Neuronal stem cell (in vitro differentiated cells): ENCODE results near the gene P2RY8.

Experiments used
- DNase-seq: peaks from one replicate; pipeline ENCODE4 v3.0.0-alpha.2; 2013; ENCODE audit warnings: low spot score
- H2AFZ ChIP-seq: one replicate; pipeline ENCODE4 v1.6.1; 2013; ENCODE audit warnings: mild to moderate bottlenecking, low read length, inconsistent platforms
- H2AK5ac ChIP-seq: 2 replicates; pipeline ENCODE4 v1.6.1; 2013; ENCODE audit warnings: low read depth, mild to moderate bottlenecking, inconsistent platforms, low read length, moderate library complexity, mixed read lengths
- H2BK120ac ChIP-seq: 2 replicates; pipeline ENCODE4 v1.6.1; 2013; ENCODE audit warnings: low read depth, mild to moderate bottlenecking, inconsistent platforms, low read length, moderate library complexity, mixed read lengths
- H2BK12ac ChIP-seq: one replicate; pipeline ENCODE4 v1.6.1; 2013; ENCODE audit warnings: low read length, inconsistent platforms
- H2BK15ac ChIP-seq: 2 replicates; pipeline ENCODE4 v1.6.1; 2013; ENCODE audit warnings: mild to moderate bottlenecking, low read length, inconsistent platforms, mixed read lengths
- H2BK5ac ChIP-seq: one replicate; pipeline ENCODE4 v1.6.1; 2013; ENCODE audit warnings: inconsistent platforms, mild to moderate bottlenecking, low read length, moderate library complexity
- H3K14ac ChIP-seq: one replicate; pipeline ENCODE4 v1.6.1; 2013; ENCODE audit warnings: low read length, inconsistent platforms
- H3K18ac ChIP-seq: 2 replicates; pipeline ENCODE4 v1.6.1; 2013; ENCODE audit warnings: low read length, inconsistent platforms
- H3K23ac ChIP-seq: 2 replicates; pipeline ENCODE4 v1.6.1; 2013; ENCODE audit warnings: low read depth, mild to moderate bottlenecking, mixed read lengths, low read length, inconsistent platforms; ENCODE audit not compliant: poor library complexity
- H3K27ac ChIP-seq: replicated peaks from 3 replicates; pipeline ENCODE4 v1.5.1; 2013; ENCODE audit warnings: low read length, inconsistent platforms
- H3K27me3 ChIP-seq, 3 experiments: 2 replicates each; pipeline ENCODE4 v1.6.1; 2013; ENCODE audit warnings: low read length in 3 of 3, mild to moderate bottlenecking in 2 of 3, inconsistent platforms in 1 of 3, low read depth in 1 of 3, mixed read lengths in 1 of 3, moderate library complexity in 1 of 3; ENCODE audit not compliant: control insufficient read depth in 3 of 3, insufficient read depth in 3 of 3
- H3K36me3 ChIP-seq, 2 donors: replicated peaks in 1 of 2; 2 replicates each; pipeline ENCODE4 v1.6.1; 2013; ENCODE audit warnings: low read length in 2 of 2; ENCODE audit not compliant: control insufficient read depth in 2 of 2, insufficient read depth in 2 of 2
- H3K4ac ChIP-seq: 2 replicates; pipeline ENCODE4 v1.6.1; 2013; ENCODE audit warnings: inconsistent platforms, mild to moderate bottlenecking, low read length, moderate library complexity
- H3K4me1 ChIP-seq, 2 donors: 1 replicate in 1 of 2; 2 replicates in 1 of 2; pipeline ENCODE4 v1.6.1; 2013; ENCODE audit warnings: low read length in 2 of 2, low read depth in 1 of 2; ENCODE audit not compliant: control insufficient read depth in 2 of 2, insufficient read depth in 1 of 2
- H3K4me2 ChIP-seq: one replicate; pipeline ENCODE4 v1.6.1; 2013; ENCODE audit warnings: mild to moderate bottlenecking, low read length, inconsistent platforms; ENCODE audit not compliant: insufficient read depth, poor library complexity, severe bottlenecking
- H3K4me3 ChIP-seq, 2 donors: 2 replicates each; pipeline ENCODE4 v1.5.1; 2013; ENCODE audit warnings: low read length in 2 of 2, mild to moderate bottlenecking in 2 of 2, inconsistent platforms in 1 of 2, moderate library complexity in 1 of 2
- H3K79me1 ChIP-seq: one replicate; pipeline ENCODE4 v1.6.1; 2013; ENCODE audit warnings: low read depth, mild to moderate bottlenecking, inconsistent platforms, low read length, moderate library complexity
- H3K9ac ChIP-seq: one replicate; pipeline ENCODE4 v1.6.1; 2013; ENCODE audit warnings: mild to moderate bottlenecking, low read depth, low read length, inconsistent platforms; ENCODE audit not compliant: poor library complexity
- H3K9me3 ChIP-seq, 2 donors: replicated peaks in 1 of 2; 2 replicates each; pipeline versions ENCODE3 to v1.6.1; 2013; ENCODE audit warnings: low read length in 2 of 2, mild to moderate bottlenecking in 2 of 2, inconsistent platforms in 1 of 2, low read depth in 1 of 2, mixed read lengths in 1 of 2, moderate library complexity in 1 of 2; ENCODE audit not compliant: control insufficient read depth in 2 of 2, insufficient read depth in 1 of 2
- H4K8ac ChIP-seq: one replicate; pipeline ENCODE4 v1.6.1; 2013; ENCODE audit warnings: low read depth, mild to moderate bottlenecking, inconsistent platforms, low read length, moderate library complexity
- H4K91ac ChIP-seq: one replicate; pipeline ENCODE4 v1.6.1; 2013; ENCODE audit warnings: low read length, low read depth, mild to moderate bottlenecking, inconsistent platforms; ENCODE audit not compliant: poor library complexity
- WGBS, 2 donors: extraction: QIAGEN DNeasy Blood & Tissue Kit; methylation state at CpG; one replicate each; pipeline ENCODE4 v1.1.7; 2013; ENCODE audit warnings: missing lambda C conversion rate in 2 of 2, mixed read lengths in 1 of 2; ENCODE audit not compliant: insufficient read length in 2 of 2, insufficient replicate concordance in 1 of 2; ENCODE audit errors: extremely low coverage in 2 of 2; 5-methylcytosine and 5-hydroxymethylcytosine counted together

The P2RY8 gene

DNA sequence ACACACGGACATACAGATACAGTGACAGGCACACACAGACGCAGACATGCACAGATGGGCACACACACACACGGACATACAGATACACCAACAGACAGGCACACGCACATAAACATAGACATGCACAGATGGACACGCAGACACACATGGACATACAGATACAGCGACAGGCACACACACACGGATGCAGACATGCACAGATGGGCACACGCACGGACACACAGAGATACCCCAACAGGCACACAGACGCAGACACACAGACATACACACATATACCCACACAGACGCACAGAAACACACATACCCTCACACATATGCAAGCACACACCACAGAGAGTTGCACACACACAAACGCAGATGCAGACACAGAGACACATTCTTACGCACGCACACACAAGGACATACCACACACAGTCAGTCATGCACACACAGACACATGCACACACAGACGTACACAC, 120.6 kb downstream of the P2RY8 start:
- peak overlapping the region; percentile 96 for H3K23ac ChIP-seq
- H4K8ac ChIP-seq, result peak overlapping the region; percentile 89
- peaks cover 49 to 84% of the 10 kb centered on the region in 2 donors for H3K36me3 ChIP-seq
- no peak overlapping the region for H2AFZ ChIP-seq
- H3K27me3 ChIP-seq, result no peaks in the 10 kb centered on the region
- H2BK12ac ChIP-seq, result no peak overlapping the region
- no peak overlapping the region for H2AK5ac ChIP-seq
- peaks cover 6 to 24% of the 10 kb centered on the region in 2 donors for H3K9me3 ChIP-seq
- H3K14ac ChIP-seq, result no peak overlapping the region
- H4K91ac ChIP-seq, result peak overlapping the region; percentile 16
- H3K4me2 ChIP-seq, result no peak overlapping the region
- no peak overlapping the region for H3K27ac ChIP-seq
- H3K4ac ChIP-seq, result no peak overlapping the region
- H3K79me1 ChIP-seq, result peaks cover 3% of the 10 kb centered on the region
- DNase-seq, result no peak
- H3K9ac ChIP-seq, result peak overlapping the region; percentile 63
- no peak overlapping the region for H2BK15ac ChIP-seq
- no peak overlapping the region for H3K18ac ChIP-seq
- H3K4me3 ChIP-seq, result peak overlapping the region in 1 of 2 donors; percentile 2
- WGBS, 2 donors, result no CpG with 5 or more reads among the region's 15 CpGs
- H2BK5ac ChIP-seq, result no peak overlapping the region
- H3K4me1 ChIP-seq, result peaks cover 0 to 2% of the 10 kb centered on the region in 2 donors
- H2BK120ac ChIP-seq, result no peak overlapping the region
